OCI-LY3 (cell line): ENCODE results near the gene PGAM1.
"Not testable (repeated sequence)": the region's sequence is repeated elsewhere in the genome, so short reads cannot be mapped to it uniquely, and the experiment has no call there.

ENCODE experiments used
- H2AFZ ChIP-seq: fragments of 200-600, 300-600 bp; shearing (Covaris generic); 2 replicates; pipeline ENCODE4 v1.6.0; 2014; ENCODE audit warnings: antibody characterized with exemption, low read depth, low read length
- H3K27ac ChIP-seq: fragments of 200-600, 300-600 bp; sonication (generic); 2 replicates; pipeline ENCODE4 v1.5.1; 2014; ENCODE audit warnings: mild to moderate bottlenecking, low read length, moderate library complexity, mixed read lengths
- H3K27me3 ChIP-seq: fragments of 200-600, 300-600 bp; sonication (generic); 2 replicates; pipeline ENCODE4 v1.6.1; 2014; ENCODE audit warnings: low read depth, low read length, mixed read lengths
- H3K36me3 ChIP-seq: fragments of 200-600, 300-600 bp; sonication (generic); replicated peaks from 2 replicates; pipeline ENCODE3; 2014; ENCODE audit warnings: low read depth, low read length, mixed read lengths
- H3K4me1 ChIP-seq: fragments of 300-600, 200-600 bp; sonication (generic); 2 replicates; pipeline ENCODE4 v1.6.1; 2014; ENCODE audit warnings: low read length, mixed read lengths
- H3K4me2 ChIP-seq: fragments of 200-600, 300-600 bp; sonication (generic); 2 replicates; pipeline ENCODE4 v1.6.1; 2014; ENCODE audit warnings: low read length, mixed read lengths
- H3K4me3 ChIP-seq: fragments of 300-600, 200-600 bp; sonication (generic); 2 replicates; pipeline ENCODE4 v1.5.1; 2014; ENCODE audit warnings: antibody characterized with exemption, mild to moderate bottlenecking, low read length, moderate library complexity
- H3K79me2 ChIP-seq: fragments of 300-600, 200-600 bp; shearing (Covaris generic); 2 replicates; pipeline ENCODE4 v1.6.1; 2014; ENCODE audit warnings: mild to moderate bottlenecking, low read length, mixed read lengths
- H3K9ac ChIP-seq: fragments of 300-600, 200-600 bp; shearing (Covaris generic); 2 replicates; pipeline ENCODE4 v1.6.0; 2014; ENCODE audit warnings: mild to moderate bottlenecking, low read length, moderate library complexity
- H3K9me3 ChIP-seq: fragments of 200-600, 300-600 bp; shearing (Covaris generic); 2 replicates; pipeline ENCODE4 v1.6.1; 2014; ENCODE audit warnings: low read length, mixed read lengths; ENCODE audit not compliant: insufficient read depth
- H4K20me1 ChIP-seq: fragments of 200-600, 300-600 bp; sonication (generic); 2 replicates; pipeline ENCODE4 v1.6.1; 2016; ENCODE audit warnings: low read length, mixed read lengths; ENCODE audit not compliant: insufficient read depth
- CTCF ChIP-seq: fragments of 200-600, 300-600 bp; sonication (generic); IDR thresholded peaks from 2 replicates; pipeline ENCODE4 v1.5.1; 2014; ENCODE audit warnings: antibody characterized with exemption, low read length, low read depth
- EZH2phosphoT487 ChIP-seq: fragments of 200-600 bp; shearing (Covaris generic); IDR thresholded peaks from 2 replicates; pipeline ENCODE4 v1.6.1; 2018; ENCODE audit warnings: antibody characterized with exemption, mixed run types, low read depth

PGAM1 gene

GRCh38 chr10:97464226-97464625 is 38.2 kb downstream of the PGAM1 start:
- H3K27ac ChIP-seq, result no peak overlapping the region
- H3K4me1 ChIP-seq, result no peaks in the 10 kb centered on the region
- no peaks in the 10 kb centered on the region for H3K27me3 ChIP-seq
- H3K4me2 ChIP-seq, result no peak overlapping the region
- H3K79me2 ChIP-seq, result no peaks in the 10 kb centered on the region
- H4K20me1 ChIP-seq, result no peaks in the 10 kb centered on the region
- TF ChIP-seq EZH2phosphoT487 (no peak), CTCF (no peak)
- H3K36me3 ChIP-seq, result peaks cover 34% of the 10 kb centered on the region
- H3K9me3 ChIP-seq, result no peaks in the 10 kb centered on the region
- H3K9ac ChIP-seq, result no peak overlapping the region
- no peak overlapping the region for H3K4me3 ChIP-seq
- H2AFZ ChIP-seq, result no peak overlapping the region

- no peaks in the 10 kb centered on the region for H3K4me1 ChIP-seq
- H3K27me3 ChIP-seq, result no peaks in the 10 kb centered on the region
- no peaks in the 10 kb centered on the region for H3K79me2 ChIP-seq
- peaks cover 33% of the 10 kb centered on the region for H3K36me3 ChIP-seq
- no peak overlapping the region for H3K4me3 ChIP-seq
- no peak overlapping the region for H3K9ac ChIP-seq
- no peak for TF ChIP-seq EZH2phosphoT487
- TF ChIP-seq CTCF, result no peak
- H3K27ac ChIP-seq, result no peak overlapping the region
- no peaks in the 10 kb centered on the region for H4K20me1 ChIP-seq
- H3K9me3 ChIP-seq, result no peaks in the 10 kb centered on the region
- no peak overlapping the region for H3K4me2 ChIP-seq
- H2AFZ ChIP-seq, result no peak overlapping the region
These were observed 40.0 kb downstream of the PGAM1 start for GRCh38 chr10:97465982-97466381.

- Histone ChIP-seq H3K36me3 (peaks cover 25% of the 10 kb centered on the region), H3K4me3 (no peak overlapping the region), H3K27ac (no peak overlapping the region), H2AFZ (no peak overlapping the region), H3K9ac (no peak overlapping the region), H3K4me1 (no peaks in the 10 kb centered on the region), H3K79me2 (no peaks in the 10 kb centered on the region), H3K4me2 (no peak overlapping the region), H3K9me3 (no peaks in the 10 kb centered on the region), H4K20me1 (no peaks in the 10 kb centered on the region), H3K27me3 (no peaks in the 10 kb centered on the region)
- TF ChIP-seq CTCF (no peak), EZH2phosphoT487 (no peak)
These were observed 40.8 kb downstream of the PGAM1 start for GRCh38 chr10:97466755-97467154.

GRCh38 chr10:97468162-97468561 is 42.2 kb downstream of the PGAM1 start:
- Histone ChIP-seq H3K9ac (no peak overlapping the region), H3K79me2 (no peaks in the 10 kb centered on the region), H3K36me3 (peaks cover 15% of the 10 kb centered on the region), H4K20me1 (no peaks in the 10 kb centered on the region), H3K27me3 (no peaks in the 10 kb centered on the region), H3K27ac (no peak overlapping the region), H3K4me1 (no peaks in the 10 kb centered on the region), H3K4me3 (no peak overlapping the region), H3K4me2 (no peak overlapping the region), H3K9me3 (no peaks in the 10 kb centered on the region), H2AFZ (no peak overlapping the region)
- no peak for TF ChIP-seq EZH2phosphoT487
- TF ChIP-seq CTCF, result no peak

GRCh38 chr10:97468781-97469180 is 42.8 kb downstream of the PGAM1 start:
- H3K36me3 ChIP-seq, result peaks cover 11% of the 10 kb centered on the region
- H3K79me2 ChIP-seq, result not testable (repeated sequence)

More at GRCh38 chr10:97468781-97469180, 42.8 kb downstream of the PGAM1 start:
- not testable (repeated sequence) for H3K9me3 ChIP-seq, H3K4me1 ChIP-seq, H3K4me3 ChIP-seq, H3K9ac ChIP-seq, H3K27ac ChIP-seq, H4K20me1 ChIP-seq, H2AFZ ChIP-seq, H3K27me3 ChIP-seq, H3K4me2 ChIP-seq
